Mucosa of stomach (tissue), 1 donor: Measurements from ENCODE around the gene LYRM4.

Experiments
- H3K27me3 ChIP-seq: one replicate; pipeline ENCODE4 v1.7.0; 2013; ENCODE audit warnings: mild to moderate bottlenecking, low read length; ENCODE audit not compliant: control insufficient read depth, insufficient read depth
- H3K36me3 ChIP-seq: one replicate; pipeline ENCODE4 v1.7.0; 2013; ENCODE audit warnings: low read length; ENCODE audit not compliant: control insufficient read depth, insufficient read depth
- H3K4me1 ChIP-seq: one replicate; pipeline ENCODE4 v1.7.0; 2013; ENCODE audit warnings: mild to moderate bottlenecking, low read length; ENCODE audit not compliant: control insufficient read depth, insufficient read depth
- H3K4me3 ChIP-seq: one replicate; pipeline ENCODE4 v1.7.0; 2013; ENCODE audit warnings: low read length
- H3K9ac ChIP-seq: one replicate; pipeline ENCODE4 v1.7.0; 2013; ENCODE audit warnings: mild to moderate bottlenecking, low read length, moderate library complexity
- H3K9me3 ChIP-seq: one replicate; pipeline ENCODE4 v1.7.0; 2013; ENCODE audit warnings: mild to moderate bottlenecking, low read length, moderate library complexity; ENCODE audit not compliant: control insufficient read depth
- donor health status: Pancreatic carcinoma.

The LYRM4 gene

GRCh38 chr6:5278047-5278446 is 17.3 kb upstream of the LYRM4 start:
- Histone ChIP-seq H3K27me3 (no peaks in the 10 kb centered on the region), H3K9me3 (no peaks in the 10 kb centered on the region), H3K4me3 (no peak overlapping the region), H3K9ac (no peak overlapping the region), H3K36me3 (no peaks in the 10 kb centered on the region), H3K4me1 (no peaks in the 10 kb centered on the region)

GRCh38 chr6:5277589-5277988 is 16.8 kb upstream of the LYRM4 start:
- Histone ChIP-seq H3K9ac (no peak overlapping the region), H3K9me3 (no peaks in the 10 kb centered on the region), H3K27me3 (no peaks in the 10 kb centered on the region), H3K4me3 (no peak overlapping the region), H3K4me1 (no peaks in the 10 kb centered on the region), H3K36me3 (no peaks in the 10 kb centered on the region)

GRCh38 chr6:5276581-5276980 is 15.8 kb upstream of the LYRM4 start:
- Histone ChIP-seq H3K4me3 (no peak overlapping the region), H3K27me3 (no peaks in the 10 kb centered on the region), H3K9me3 (no peaks in the 10 kb centered on the region), H3K36me3 (no peaks in the 10 kb centered on the region), H3K9ac (no peak overlapping the region), H3K4me1 (no peaks in the 10 kb centered on the region)

GRCh38 chr6:5275497-5275896 is 14.7 kb upstream of the LYRM4 start:
- H3K4me3 ChIP-seq: no peak overlapping the region
- no peak overlapping the region for H3K9ac ChIP-seq
- H3K9me3 ChIP-seq: no peaks in the 10 kb centered on the region
- no peaks in the 10 kb centered on the region for H3K4me1 ChIP-seq
- no peaks in the 10 kb centered on the region for H3K27me3 ChIP-seq
- H3K36me3 ChIP-seq: no peaks in the 10 kb centered on the region

- no peaks in the 10 kb centered on the region for H3K27me3 ChIP-seq
- no peak overlapping the region for H3K4me3 ChIP-seq
- no peaks in the 10 kb centered on the region for H3K9me3 ChIP-seq
- H3K4me1 ChIP-seq: no peaks in the 10 kb centered on the region
- H3K9ac ChIP-seq: no peak overlapping the region
- no peaks in the 10 kb centered on the region for H3K36me3 ChIP-seq
Measured at GRCh38 chr6:5274231-5274630, 13.5 kb upstream of the LYRM4 start.

- no peaks in the 10 kb centered on the region for H3K4me1 ChIP-seq
- no peaks in the 10 kb centered on the region for H3K36me3 ChIP-seq
- H3K27me3 ChIP-seq: no peaks in the 10 kb centered on the region
- no peak overlapping the region for H3K9ac ChIP-seq
- no peak overlapping the region for H3K4me3 ChIP-seq
- no peaks in the 10 kb centered on the region for H3K9me3 ChIP-seq
Measured at GRCh38 chr6:5271926-5272325, 11.2 kb upstream of the LYRM4 start.

- Histone ChIP-seq H3K9ac (no peak overlapping the region), H3K27me3 (no peaks in the 10 kb centered on the region), H3K4me3 (no peak overlapping the region), H3K4me1 (no peaks in the 10 kb centered on the region), H3K36me3 (no peaks in the 10 kb centered on the region), H3K9me3 (no peaks in the 10 kb centered on the region)
Measured at GRCh38 chr6:5270093-5270680, 9.4 kb upstream of the LYRM4 start.

- Histone ChIP-seq H3K4me3 (no peak overlapping the region), H3K9ac (no peak overlapping the region), H3K9me3 (no peaks in the 10 kb centered on the region), H3K27me3 (no peaks in the 10 kb centered on the region), H3K4me1 (no peaks in the 10 kb centered on the region), H3K36me3 (no peaks in the 10 kb centered on the region)
Measured at GRCh38 chr6:5266423-5266822, 5.7 kb upstream of the LYRM4 start.

- Histone ChIP-seq H3K4me3 (peak overlapping the region; percentile 67), H3K9me3 (no peaks in the 10 kb centered on the region), H3K9ac (peak overlapping the region; percentile 86), H3K36me3 (no peaks in the 10 kb centered on the region), H3K4me1 (peaks cover 8% of the 10 kb centered on the region), H3K27me3 (no peaks in the 10 kb centered on the region)
Measured at GRCh38 chr6:5261545-5262109, 877 bp upstream of the LYRM4 start.

GRCh38 chr6:5260111-5260620 is 584 bp downstream of the LYRM4 start:
- peak overlapping the region; percentile 16 for H3K9ac ChIP-seq
- H3K27me3 ChIP-seq: no peaks in the 10 kb centered on the region
- peak overlapping the region; percentile 29 for H3K4me3 ChIP-seq
- H3K9me3 ChIP-seq: no peaks in the 10 kb centered on the region
- H3K36me3 ChIP-seq: no peaks in the 10 kb centered on the region
- peaks cover 8% of the 10 kb centered on the region for H3K4me1 ChIP-seq

GRCh38 chr6:5259428-5259827 is 1.3 kb downstream of the LYRM4 start:
- H3K36me3 ChIP-seq: no peaks in the 10 kb centered on the region
- no peaks in the 10 kb centered on the region for H3K9me3 ChIP-seq
- peak overlapping the region; percentile 29 for H3K4me3 ChIP-seq
- H3K4me1 ChIP-seq: peaks cover 8% of the 10 kb centered on the region
- no peaks in the 10 kb centered on the region for H3K27me3 ChIP-seq
- no peak overlapping the region for H3K9ac ChIP-seq

- Histone ChIP-seq H3K4me1 (peaks cover 8% of the 10 kb centered on the region), H3K4me3 (no peak overlapping the region), H3K9me3 (no peaks in the 10 kb centered on the region), H3K36me3 (no peaks in the 10 kb centered on the region), H3K27me3 (no peaks in the 10 kb centered on the region), H3K9ac (no peak overlapping the region)
Measured at GRCh38 chr6:5257400-5257799, 3.4 kb downstream of the LYRM4 start.
